OCI-LY1 (cell line): ENCODE measurements around the gene MAGI2.

Experiments
- H2AFZ ChIP-seq: fragments of 200-600 bp; sonication (generic), shearing (Covaris generic); 2 replicates; pipeline ENCODE4 v1.6.0; 2014; ENCODE audit warnings: antibody characterized with exemption, mild to moderate bottlenecking, low read length
- H3F3A ChIP-seq: fragments of 200-600 bp; sonication (generic), shearing (Covaris generic); 2 replicates; pipeline ENCODE4 v1.6.0; 2014; ENCODE audit warnings: mild to moderate bottlenecking, antibody characterized with exemption, low read length, moderate library complexity; ENCODE audit not compliant: insufficient read depth
- H3K27ac ChIP-seq: fragments of 200-600 bp; sonication (generic); 2 replicates; pipeline ENCODE4 v1.5.1; 2014; ENCODE audit warnings: low read length, mixed run types, mild to moderate bottlenecking, low read depth; ENCODE audit not compliant: poor library complexity, severe bottlenecking
- H3K27me3 ChIP-seq: fragments of 200-600 bp; sonication (generic); 2 replicates; pipeline ENCODE4 v1.6.0; 2014; ENCODE audit warnings: antibody characterized with exemption, mild to moderate bottlenecking, low read length, moderate library complexity; ENCODE audit not compliant: insufficient read depth
- H3K36me3 ChIP-seq: fragments of 200-600 bp; sonication (generic); 2 replicates; pipeline ENCODE4 v1.6.1; 2014; ENCODE audit warnings: mild to moderate bottlenecking, antibody characterized with exemption, low read length, moderate library complexity, mixed read lengths; ENCODE audit not compliant: insufficient read depth
- H3K4me1 ChIP-seq: fragments of 200-600 bp; sonication (generic); 2 replicates; pipeline ENCODE4 v1.5.1; 2014; ENCODE audit warnings: mild to moderate bottlenecking, low read length, moderate library complexity; ENCODE audit not compliant: insufficient read depth, severe bottlenecking
- H3K4me2 ChIP-seq: fragments of 200-600 bp; sonication (generic), shearing (Covaris generic); 2 replicates; pipeline ENCODE4 v1.6.1; 2014; ENCODE audit warnings: low read length
- H3K4me3 ChIP-seq: fragments of 200-600 bp; sonication (generic); 2 replicates; pipeline ENCODE4 v1.5.1; 2014; ENCODE audit warnings: low read length, low read depth, mild to moderate bottlenecking, mixed read lengths; ENCODE audit not compliant: poor library complexity, severe bottlenecking
- H3K79me2 ChIP-seq: fragments of 200-600 bp; shearing (Covaris generic); 2 replicates; pipeline ENCODE4 v1.6.1; 2016; ENCODE audit warnings: mixed run types, low read length, mixed read lengths; ENCODE audit not compliant: insufficient read depth
- H3K9ac ChIP-seq: fragments of 200-600 bp; sonication (generic), shearing (Covaris generic); 2 replicates; pipeline ENCODE4 v1.6.1; 2014; ENCODE audit warnings: mild to moderate bottlenecking, low read length, mixed read lengths
- H3K9me2 ChIP-seq: fragments of 200-600 bp; sonication (generic), shearing (Covaris generic); 2 replicates; pipeline ENCODE4 v1.6.1; 2014; ENCODE audit warnings: low read depth, mild to moderate bottlenecking, low read length, mixed read lengths
- H3K9me3 ChIP-seq: fragments of 200-600 bp; shearing (Covaris generic); 2 replicates; pipeline ENCODE4 v1.6.1; 2014; ENCODE audit warnings: low read length, mixed read lengths
- H4K20me1 ChIP-seq: fragments of 200-600 bp; sonication (generic), shearing (Covaris generic); 2 replicates; pipeline ENCODE4 v1.6.0; 2016; ENCODE audit warnings: mild to moderate bottlenecking, low read length; ENCODE audit not compliant: insufficient read depth
- CTCF ChIP-seq: fragments of 200-600 bp; sonication (generic), shearing (Covaris generic); IDR thresholded peaks from 2 replicates; pipeline ENCODE4 v1.5.1; 2017; ENCODE audit warnings: mild to moderate bottlenecking, antibody characterized with exemption, low read length, moderate library complexity, mixed read lengths
- EZH2 ChIP-seq: fragments of 200-600 bp; sonication (generic), shearing (Covaris generic); IDR thresholded peaks from 2 replicates; pipeline ENCODE4 v1.8.0; 2017; ENCODE audit warnings: borderline replicate concordance, mixed run types, mild to moderate bottlenecking, antibody characterized with exemption, low read length, moderate library complexity, mixed read lengths

MAGI2 gene

DNA sequence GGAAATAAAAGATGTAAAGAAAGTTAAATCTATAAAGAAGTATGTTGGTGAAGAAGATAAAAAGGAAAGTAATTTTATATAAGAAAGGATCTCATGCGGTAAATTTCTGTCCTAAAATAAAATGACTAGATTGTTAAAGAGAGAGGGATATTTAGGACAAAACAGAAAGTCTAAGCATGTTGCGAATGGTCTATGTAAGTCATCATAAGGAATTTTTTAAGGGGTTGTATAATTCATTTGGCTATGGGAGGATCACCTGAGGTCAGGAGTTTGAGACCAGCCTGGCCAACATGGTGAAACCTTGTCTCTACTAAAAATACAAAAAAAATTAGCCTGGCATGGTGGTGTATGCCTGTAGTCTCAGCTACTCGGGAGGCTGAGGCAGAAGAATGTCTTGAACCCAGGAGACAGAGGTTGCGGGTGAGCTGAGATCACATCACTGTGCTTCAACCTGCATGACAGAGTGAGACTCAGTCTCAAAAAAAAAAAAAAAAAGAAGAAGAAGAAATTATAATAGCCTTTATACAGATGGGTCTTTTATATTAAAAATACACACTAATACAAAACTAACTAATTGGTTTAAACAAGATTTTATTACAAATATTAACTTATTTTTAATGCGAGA is 294.3 kb downstream of the MAGI2 start:
- Histone ChIP-seq H2AFZ (no peak overlapping the region), H3K9ac (no peak overlapping the region)
- TF ChIP-seq CTCF: no peak
- no peak for TF ChIP-seq EZH2

GRCh38 chr7:79157281-79157680 is 296.2 kb downstream of the MAGI2 start:
- Histone ChIP-seq H3K9ac (no peak overlapping the region), H3K4me1 (no peaks in the 10 kb centered on the region), H2AFZ (no peak overlapping the region), H4K20me1 (no peaks in the 10 kb centered on the region), H3K36me3 (no peaks in the 10 kb centered on the region), H3K79me2 (no peaks in the 10 kb centered on the region), H3K9me3 (no peaks in the 10 kb centered on the region), H3K9me2 (no peaks in the 10 kb centered on the region), H3F3A (no peaks in the 10 kb centered on the region), H3K27ac (no peak overlapping the region), H3K4me3 (no peak overlapping the region), H3K27me3 (no peaks in the 10 kb centered on the region), H3K4me2 (no peak overlapping the region)
- TF ChIP-seq CTCF (no peak), EZH2 (no peak)

More for the DNA sequence above, 294.3 kb downstream of the MAGI2 start:
- no peak overlapping the region for H3K4me2 ChIP-seq
- H3K27me3 ChIP-seq: no peaks in the 10 kb centered on the region
- no peaks in the 10 kb centered on the region for H3K9me3 ChIP-seq
- H3K4me1 ChIP-seq: no peaks in the 10 kb centered on the region
- H4K20me1 ChIP-seq: no peaks in the 10 kb centered on the region
- no peaks in the 10 kb centered on the region for H3K9me2 ChIP-seq
- H3K79me2 ChIP-seq: no peaks in the 10 kb centered on the region
- H3K27ac ChIP-seq: no peak overlapping the region
- no peak overlapping the region for H3K4me3 ChIP-seq
- H3K36me3 ChIP-seq: no peaks in the 10 kb centered on the region
- H3F3A ChIP-seq: no peaks in the 10 kb centered on the region

- Histone ChIP-seq H3K79me2 (no peaks in the 10 kb centered on the region), H3K27ac (no peak overlapping the region), H3K27me3 (no peaks in the 10 kb centered on the region), H3K9ac (no peak overlapping the region), H3K4me2 (no peak overlapping the region), H3K36me3 (no peaks in the 10 kb centered on the region), H3K9me2 (no peaks in the 10 kb centered on the region), H2AFZ (no peak overlapping the region), H3K9me3 (no peaks in the 10 kb centered on the region), H3K4me3 (no peak overlapping the region), H4K20me1 (no peaks in the 10 kb centered on the region), H3F3A (no peaks in the 10 kb centered on the region), H3K4me1 (no peaks in the 10 kb centered on the region)
- TF ChIP-seq EZH2 (no peak), CTCF (no peak)
These were observed 303.6 kb downstream of the MAGI2 start for GRCh38 chr7:79149831-79150230.
